ENCODE data around the gene ATG16L2. TPM values are rescaled to one million over a fixed set of nuclear protein-coding genes. Genes with fewer than 3 reads are reported as not detected.

ATG16L2 gene
- total RNA-seq, 2 experiments from 2014 or later: 58.3 to 61.6 TPM

DNA sequence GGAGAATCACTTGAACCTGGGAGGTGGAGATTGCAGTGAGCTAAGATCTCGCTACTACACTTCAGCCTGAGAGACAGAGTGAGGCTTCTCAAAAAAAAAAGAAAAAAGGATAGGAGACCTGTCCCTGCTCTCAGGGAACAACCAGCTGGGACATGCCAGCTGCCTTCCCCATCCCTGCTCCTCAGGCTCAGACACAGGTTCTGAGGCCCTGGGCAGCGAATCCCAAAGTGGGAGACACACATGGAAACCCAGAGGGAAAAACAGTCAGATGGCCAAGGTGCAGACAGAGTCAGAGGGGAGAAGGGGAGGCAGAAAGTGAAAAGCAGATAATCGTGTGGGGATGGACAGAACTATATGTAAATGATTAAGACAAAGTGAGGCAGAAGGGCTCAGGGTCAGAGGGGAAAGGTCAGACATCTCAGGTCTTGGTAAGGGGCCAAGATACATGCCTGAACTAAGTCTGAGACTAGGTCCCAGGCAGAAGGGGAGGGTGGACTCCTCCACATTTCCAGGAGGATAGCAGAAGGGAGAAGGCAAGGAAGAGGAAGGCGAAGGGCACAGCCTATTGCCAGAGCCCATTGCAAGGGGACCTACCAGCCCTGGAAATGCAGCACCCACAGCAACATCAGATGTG is 34.6 kb upstream of the ATG16L2 start:
- ATAC-seq (ENCODE audit: poor library complexity) (no peak), DNase-seq (no peak)
- Mint-ChIP-seq H3K4me3 (peak overlapping the region; percentile 88), H3K27me3 (no peaks in the 10 kb centered on the region), H3K36me3 (ENCODE audit: low read depth) (no peaks in the 10 kb centered on the region), H3K9me3 (no peaks in the 10 kb centered on the region), H3K27ac (peak overlapping the region; percentile 2), H3K4me1 (ENCODE audit: low read depth) (peaks cover 24% of the 10 kb centered on the region)
- Histone ChIP-seq H3K27me3 (ENCODE audit: control insufficient read depth in 1 of 2, insufficient read depth in 2 of 2, low read length in 2 of 2) (no peaks in the 10 kb centered on the region), H3K4me3 (ENCODE audit: low read length) (no peak overlapping the region), H3K36me3 (ENCODE audit: insufficient read depth, low read length) (no peaks in the 10 kb centered on the region), H3K9me3 (ENCODE audit: control insufficient read depth in 1 of 2, insufficient read depth in 1 of 2, low read length in 2 of 2) (no peaks in the 10 kb centered on the region), H3K4me1 (ENCODE audit: insufficient read depth, low read length) (peaks cover 48% of the 10 kb centered on the region), H3K27ac (ENCODE audit: low read depth in 1 of 2, low read length in 2 of 2) (no peak overlapping the region)
- TF ChIP-seq, protein P1, sequence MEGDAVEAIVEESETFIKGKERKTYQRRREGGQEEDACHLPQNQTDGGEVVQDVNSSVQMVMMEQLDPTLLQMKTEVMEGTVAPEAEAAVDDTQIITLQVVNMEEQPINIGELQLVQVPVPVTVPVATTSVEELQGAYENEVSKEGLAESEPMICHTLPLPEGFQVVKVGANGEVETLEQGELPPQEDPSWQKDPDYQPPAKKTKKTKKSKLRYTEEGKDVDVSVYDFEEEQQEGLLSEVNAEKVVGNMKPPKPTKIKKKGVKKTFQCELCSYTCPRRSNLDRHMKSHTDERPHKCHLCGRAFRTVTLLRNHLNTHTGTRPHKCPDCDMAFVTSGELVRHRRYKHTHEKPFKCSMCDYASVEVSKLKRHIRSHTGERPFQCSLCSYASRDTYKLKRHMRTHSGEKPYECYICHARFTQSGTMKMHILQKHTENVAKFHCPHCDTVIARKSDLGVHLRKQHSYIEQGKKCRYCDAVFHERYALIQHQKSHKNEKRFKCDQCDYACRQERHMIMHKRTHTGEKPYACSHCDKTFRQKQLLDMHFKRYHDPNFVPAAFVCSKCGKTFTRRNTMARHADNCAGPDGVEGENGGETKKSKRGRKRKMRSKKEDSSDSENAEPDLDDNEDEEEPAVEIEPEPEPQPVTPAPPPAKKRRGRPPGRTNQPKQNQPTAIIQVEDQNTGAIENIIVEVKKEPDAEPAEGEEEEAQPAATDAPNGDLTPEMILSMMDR (IDR thresholded peaks at IDR 0.05): no peak
- POLR2A ChIA-PET: no interaction called here
- intact Hi-C loops (cut with DNase I, micrococcal nuclease): loop anchor here in 1 of 2 experiments (2.0 kb wide), 1 partner anchor 25 kb away; no protein-coding TSS in a partner anchor
- CTCF ChIA-PET: interaction anchor here (0.7 to 1.6 kb wide), 2 partner anchors 43 to 54 kb away, joined by 3 to 5 read pairs; no protein-coding TSS in a partner anchor

DNA sequence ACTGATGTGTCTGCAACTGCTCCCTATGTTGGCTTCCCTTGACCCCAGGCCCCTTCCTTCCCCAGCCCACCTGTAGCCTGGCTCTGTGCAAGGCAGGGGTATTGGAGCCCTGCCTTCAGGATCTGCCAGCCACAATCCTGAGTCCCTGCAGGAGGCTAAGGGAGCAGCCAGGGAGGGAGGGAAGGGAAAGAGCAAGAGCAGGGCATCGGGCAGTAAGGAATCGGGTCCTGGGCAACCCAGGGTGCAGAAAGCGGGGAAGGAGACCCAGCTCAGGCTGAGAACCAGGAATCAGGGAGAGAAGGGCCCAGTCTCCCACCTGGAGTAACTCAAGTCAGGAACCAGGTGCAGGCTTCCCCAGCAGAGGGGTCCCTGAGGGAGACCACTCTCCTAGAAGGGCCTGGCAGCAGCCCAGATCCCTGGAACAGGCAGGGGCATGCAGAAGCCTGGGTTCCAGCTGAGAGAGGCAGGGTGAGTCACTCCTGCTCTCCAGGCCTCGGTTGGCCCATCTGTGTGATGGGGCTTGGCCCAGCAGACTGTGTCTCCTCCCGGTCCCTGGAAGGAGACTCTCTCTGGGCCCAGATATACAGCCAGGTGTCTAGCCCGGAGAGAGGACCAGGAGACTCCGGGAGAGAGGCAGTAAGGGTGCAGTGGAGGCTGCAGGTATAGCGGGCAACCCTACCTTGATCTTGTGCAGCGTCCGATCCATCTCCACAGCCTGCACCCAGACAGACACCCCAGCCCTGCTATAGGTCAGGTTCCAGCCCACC is 33.7 kb upstream of the ATG16L2 start:
- Histone ChIP-seq H3K9me3 (ENCODE audit: control insufficient read depth in 1 of 2, insufficient read depth in 1 of 2, low read length in 2 of 2) (no peaks in the 10 kb centered on the region), H3K36me3 (ENCODE audit: insufficient read depth, low read length) (no peaks in the 10 kb centered on the region), H3K27me3 (ENCODE audit: control insufficient read depth in 1 of 2, insufficient read depth in 2 of 2, low read length in 2 of 2) (no peaks in the 10 kb centered on the region), H3K27ac (ENCODE audit: low read depth in 1 of 2, low read length in 2 of 2) (no peak overlapping the region), H3K4me3 (ENCODE audit: low read length) (peak overlapping the region; percentile 49), H3K4me1 (ENCODE audit: insufficient read depth, low read length) (peaks cover 48% of the 10 kb centered on the region)
- no peak for DNase-seq
- TF ChIP-seq, protein P1 (IDR thresholded peaks at IDR 0.05): no peak
- Mint-ChIP-seq H3K27me3 (no peaks in the 10 kb centered on the region), H3K9me3 (no peaks in the 10 kb centered on the region), H3K27ac (peak overlapping the region; percentile 20), H3K4me1 (ENCODE audit: low read depth) (peaks cover 24% of the 10 kb centered on the region), H3K36me3 (ENCODE audit: low read depth) (no peaks in the 10 kb centered on the region), H3K4me3 (peak overlapping the region; percentile 88)
- ChIA-PET POLR2A (interaction anchor here (1.2 to 2.0 kb wide), 2 partner anchors 12 to 55 kb away, joined by 4 to 8 read pairs; no protein-coding TSS in a partner anchor), CTCF (interaction anchor here (1.3 to 3.1 kb wide), 2 partner anchors 55 to 58 kb away, joined by 5 to 14 read pairs; no protein-coding TSS in a partner anchor)
- no peak for ATAC-seq (ENCODE audit: poor library complexity)
- intact Hi-C loops (cut with DNase I, micrococcal nuclease): loop anchor here in 1 of 2 experiments (2.0 kb wide), 1 partner anchor 26 kb away; no protein-coding TSS in a partner anchor

DNA sequence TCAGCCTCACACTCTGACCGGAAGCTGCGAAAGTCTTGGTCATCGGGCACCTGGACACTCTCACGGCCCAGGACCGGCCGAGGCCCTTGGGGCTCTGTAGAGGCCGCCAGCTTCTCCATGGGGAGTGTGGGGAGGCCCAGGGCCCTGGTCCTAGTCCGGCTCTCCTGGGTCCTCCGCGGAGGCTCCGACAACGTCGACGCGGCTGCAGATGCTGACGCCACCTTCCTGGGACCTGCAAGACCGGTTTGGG is 33.2 kb upstream of the ATG16L2 start:
- POLR2A ChIA-PET: interaction anchor here (1.2 to 2.0 kb wide), 3 partner anchors 12 to 362 kb away, joined by 4 to 8 read pairs (median 6); partner anchors contain the start of gene FCHSD2
- Histone ChIP-seq H3K9me3 (ENCODE audit: control insufficient read depth in 1 of 2, insufficient read depth in 1 of 2, low read length in 2 of 2) (no peaks in the 10 kb centered on the region), H3K4me3 (ENCODE audit: low read length) (peak overlapping the region; percentile 49), H3K36me3 (ENCODE audit: insufficient read depth, low read length) (no peaks in the 10 kb centered on the region), H3K27me3 (ENCODE audit: control insufficient read depth in 1 of 2, insufficient read depth in 2 of 2, low read length in 2 of 2) (no peaks in the 10 kb centered on the region), H3K27ac (ENCODE audit: low read depth in 1 of 2, low read length in 2 of 2) (no peak overlapping the region), H3K4me1 (ENCODE audit: insufficient read depth, low read length) (peaks cover 48% of the 10 kb centered on the region)
- intact Hi-C loops (cut with DNase I, micrococcal nuclease): loop anchor here in 1 of 2 experiments (2.0 kb wide), 1 partner anchor 26 kb away; no protein-coding TSS in a partner anchor
- Mint-ChIP-seq H3K27ac (peak overlapping the region; percentile 20), H3K27me3 (no peaks in the 10 kb centered on the region), H3K36me3 (ENCODE audit: low read depth) (no peaks in the 10 kb centered on the region), H3K9me3 (no peaks in the 10 kb centered on the region), H3K4me1 (ENCODE audit: low read depth) (peaks cover 24% of the 10 kb centered on the region), H3K4me3 (peak overlapping the region; percentile 88)
- DNase-seq (peak in 2 of 14 experiments; percentile 3 to 23), ATAC-seq (ENCODE audit: poor library complexity) (no peak)
- CTCF ChIA-PET: interaction anchor here (1.3 to 3.1 kb wide), 2 partner anchors 56 to 59 kb away, joined by 5 to 14 read pairs; no protein-coding TSS in a partner anchor
- TF ChIP-seq, protein P1 (IDR thresholded peaks at IDR 0.05): no peak
